B cell (primary cell): ENCODE results near the gene ONECUT3.

Experiments
- CTCF ChIP-seq: fragments of 200-600 bp; IDR thresholded peaks from one replicate; pipeline ENCODE4 v1.8.0; 2022; ENCODE audit warnings: antibody characterized with exemption, mild to moderate bottlenecking
- EZH2 ChIP-seq: IDR thresholded peaks from 2 replicates; pipeline ENCODE4 v1.6.1; 2012; ENCODE audit warnings: borderline replicate concordance, low read depth, mild to moderate bottlenecking, moderate library complexity, low read length; ENCODE audit not compliant: insufficient read depth, poor library complexity, severe bottlenecking

GRCh38 chr19:1805401-1806183, 52.3 kb downstream of the ONECUT3 start:
- no peak for TF ChIP-seq EZH2
- no peak for TF ChIP-seq CTCF
